Fibroblast of villous mesenchyme (primary cell): Measurements from ENCODE around the gene ARHGEF12. TPM values are rescaled to one million over a fixed set of nuclear protein-coding genes. Genes with fewer than 3 reads are reported as not detected.
A peak's percentile ranks its signal among the peaks of the same experiment; 100 is the strongest.

Experiments
- DNase-seq: peaks from one replicate; pipeline ENCODE4 v3.0.0-alpha.2; 2010; ENCODE audit warnings: low read depth
- H3K4me3 ChIP-seq: 2 replicates; pipeline ENCODE4 v1.5.1; 2011; ENCODE audit warnings: low read depth, mild to moderate bottlenecking, low read length
- total RNA-seq: library from RNA; depleted of rRNA; stranded (reverse); fragments of >200 nt; gene quantifications from 2 replicates; pipeline ENCODE4 v1.2.3, GENCODE V29; 2012
- TF ChIP-seq, protein P1 (sequence below): IDR thresholded peaks from 2 replicates; pipeline ENCODE4 v1.5.1; 2012; ENCODE audit warnings: low read depth, mild to moderate bottlenecking, low read length; ENCODE audit not compliant: insufficient read depth

Gene ARHGEF12
- total RNA-seq, 1 donor = 143 TPM

DNA sequence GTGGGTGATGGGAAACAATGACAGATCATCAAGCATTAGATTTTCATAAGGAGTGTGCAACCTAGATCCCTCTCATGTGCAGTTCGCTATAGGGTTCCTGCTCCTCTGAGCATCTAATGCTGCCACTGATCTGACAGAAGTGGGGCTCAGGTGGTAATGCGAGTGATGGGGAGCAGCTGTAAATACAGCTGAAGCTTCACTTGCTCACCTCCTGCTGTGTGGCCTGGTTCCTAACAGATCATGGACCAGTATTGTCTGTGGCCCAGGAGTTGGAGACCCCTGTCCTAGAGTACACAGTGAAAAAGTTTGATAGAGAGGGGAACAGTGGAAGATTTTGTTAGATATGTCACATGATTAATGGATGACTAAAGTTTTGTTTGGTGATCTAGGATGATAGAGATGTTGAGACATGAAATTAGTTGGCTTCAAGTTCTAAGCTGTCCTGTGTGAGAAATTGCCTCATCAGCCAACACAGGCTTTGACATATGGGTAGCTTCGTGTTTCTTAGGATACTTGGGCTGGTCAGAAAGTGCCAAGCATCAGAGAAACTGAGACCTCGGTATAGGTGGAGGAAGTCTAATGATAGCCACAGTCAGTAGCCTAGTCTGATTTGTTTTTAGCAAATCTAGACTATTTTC lies 47.4 kb downstream of the ARHGEF12 start:
- TF ChIP-seq, protein P1, sequence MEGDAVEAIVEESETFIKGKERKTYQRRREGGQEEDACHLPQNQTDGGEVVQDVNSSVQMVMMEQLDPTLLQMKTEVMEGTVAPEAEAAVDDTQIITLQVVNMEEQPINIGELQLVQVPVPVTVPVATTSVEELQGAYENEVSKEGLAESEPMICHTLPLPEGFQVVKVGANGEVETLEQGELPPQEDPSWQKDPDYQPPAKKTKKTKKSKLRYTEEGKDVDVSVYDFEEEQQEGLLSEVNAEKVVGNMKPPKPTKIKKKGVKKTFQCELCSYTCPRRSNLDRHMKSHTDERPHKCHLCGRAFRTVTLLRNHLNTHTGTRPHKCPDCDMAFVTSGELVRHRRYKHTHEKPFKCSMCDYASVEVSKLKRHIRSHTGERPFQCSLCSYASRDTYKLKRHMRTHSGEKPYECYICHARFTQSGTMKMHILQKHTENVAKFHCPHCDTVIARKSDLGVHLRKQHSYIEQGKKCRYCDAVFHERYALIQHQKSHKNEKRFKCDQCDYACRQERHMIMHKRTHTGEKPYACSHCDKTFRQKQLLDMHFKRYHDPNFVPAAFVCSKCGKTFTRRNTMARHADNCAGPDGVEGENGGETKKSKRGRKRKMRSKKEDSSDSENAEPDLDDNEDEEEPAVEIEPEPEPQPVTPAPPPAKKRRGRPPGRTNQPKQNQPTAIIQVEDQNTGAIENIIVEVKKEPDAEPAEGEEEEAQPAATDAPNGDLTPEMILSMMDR = no peak
- DNase-seq = no peak

DNA sequence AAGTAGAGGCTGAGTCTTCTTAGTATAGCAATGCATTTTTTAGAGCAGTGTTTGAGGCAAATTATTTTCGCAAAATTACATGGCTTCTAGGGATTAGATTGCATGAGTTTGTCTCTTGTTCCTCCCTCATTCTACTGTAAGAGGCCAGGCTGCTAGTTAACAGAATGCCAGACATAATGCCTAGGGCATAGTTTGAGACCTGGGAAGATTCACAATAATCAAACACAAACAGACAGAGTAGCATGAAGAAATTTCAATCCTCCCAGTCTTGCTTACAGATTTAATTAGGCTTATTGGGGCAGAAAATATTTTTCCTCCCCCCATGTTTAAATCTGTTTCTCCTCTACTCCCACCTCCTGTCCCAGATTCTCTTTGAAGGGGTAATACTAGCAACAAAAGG lies 48.3 kb downstream of the ARHGEF12 start:
- no peak overlapping the region for H3K4me3 ChIP-seq
- TF ChIP-seq, protein P1 = no peak
- DNase-seq = no peak

More for the DNA sequence above, 47.4 kb downstream of the ARHGEF12 start:
- H3K4me3 ChIP-seq = no peak overlapping the region

- TF ChIP-seq, protein P1 = no peak
- peak overlapping the region; percentile 11 for H3K4me3 ChIP-seq
- peak; percentile 80 for DNase-seq
These were observed 48.9 kb downstream of the ARHGEF12 start for GRCh38 chr11:120385110-120385509.

- TF ChIP-seq, protein P1 = no peak
- no peak overlapping the region for H3K4me3 ChIP-seq
- no peak for DNase-seq
These were observed 49.4 kb downstream of the ARHGEF12 start for GRCh38 chr11:120385655-120386054.

DNA sequence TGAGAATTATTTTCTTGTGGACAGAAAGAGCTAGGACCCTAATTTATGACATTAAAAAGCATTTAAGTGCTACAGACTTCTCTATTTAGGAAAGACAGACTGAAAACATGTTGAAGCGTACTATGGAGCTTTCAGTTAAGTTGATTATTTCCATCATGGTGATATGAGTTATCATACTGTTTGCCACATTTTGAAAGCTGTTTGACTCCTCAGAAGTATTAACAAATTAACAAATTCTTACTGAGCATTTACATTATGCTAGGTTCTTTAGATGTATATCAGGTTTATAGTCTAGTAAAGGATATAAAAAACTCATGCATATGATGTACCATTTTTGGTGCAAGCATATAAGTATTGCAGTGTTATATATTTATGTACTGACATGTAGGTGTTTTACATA lies 50.1 kb downstream of the ARHGEF12 start:
- no peak overlapping the region for H3K4me3 ChIP-seq
- TF ChIP-seq, protein P1 = no peak
- no peak for DNase-seq

DNA sequence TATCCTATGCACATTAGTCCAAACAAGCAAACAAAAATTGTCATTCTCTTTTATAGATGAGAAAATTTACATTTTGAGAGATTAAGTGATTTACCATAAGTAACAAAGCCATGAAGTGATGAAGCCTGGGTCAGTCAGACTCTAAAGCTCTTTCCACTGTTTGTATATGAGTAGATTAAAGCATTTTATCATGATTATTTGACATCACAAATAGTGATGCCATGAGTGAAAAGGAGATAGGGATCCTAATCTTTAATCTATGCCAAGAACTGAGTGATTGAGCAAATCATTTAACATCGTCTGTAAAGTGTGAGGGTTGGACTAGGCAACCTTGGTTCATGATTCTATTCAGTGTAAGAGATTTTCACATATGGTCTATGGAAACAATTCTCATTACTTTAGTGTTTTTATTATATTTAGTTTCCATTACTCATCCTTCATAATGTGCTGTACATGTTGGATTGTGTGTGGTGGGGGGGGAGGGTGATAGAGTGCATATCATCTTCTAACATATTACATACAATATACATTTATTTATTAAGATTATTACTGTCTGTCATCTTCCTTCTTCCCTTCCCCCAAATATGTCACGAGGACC lies 50.7 kb downstream of the ARHGEF12 start:
- no peak for DNase-seq
- H3K4me3 ChIP-seq = no peak overlapping the region
- TF ChIP-seq, protein P1 = no peak
